ENCODE measurements around the gene AIMP1. TPM values are rescaled to one million over a fixed set of nuclear protein-coding genes. Genes with fewer than 3 reads are reported as not detected.
"Not testable (repeated sequence)": the region's sequence is repeated elsewhere in the genome, so short reads cannot be mapped to it uniquely, and the experiment has no call there.

Gene AIMP1
- total RNA-seq, 1 donor from 2014 or later = 53.9 TPM

DNA sequence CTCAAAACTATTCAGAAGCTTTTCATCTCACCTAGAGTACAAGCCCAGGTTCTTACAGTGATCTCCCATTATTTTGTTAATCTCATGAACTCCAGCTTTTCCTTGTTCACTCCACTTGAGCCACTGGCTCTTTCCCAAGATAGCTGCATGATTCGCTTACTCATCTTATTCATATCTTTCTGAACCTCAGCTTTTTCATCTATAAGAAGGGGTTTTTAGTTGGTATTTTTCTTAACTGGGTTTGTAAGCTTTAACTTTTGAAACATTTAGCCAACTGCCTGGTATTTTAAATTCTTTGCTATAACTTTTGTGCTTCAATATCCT is 28.3 kb downstream of the AIMP1 start:
- intact Hi-C loops (cut with micrococcal nuclease) = no loop called here

- intact Hi-C loops (cut with micrococcal nuclease) = no loop called here
Measured at GRCh38 chr4:106347167-106347566, 30.8 kb downstream of the AIMP1 start.

- intact Hi-C loops (cut with micrococcal nuclease) = no loop called here
Measured at GRCh38 chr4:106351016-106351415, 34.7 kb downstream of the AIMP1 start.

DNA sequence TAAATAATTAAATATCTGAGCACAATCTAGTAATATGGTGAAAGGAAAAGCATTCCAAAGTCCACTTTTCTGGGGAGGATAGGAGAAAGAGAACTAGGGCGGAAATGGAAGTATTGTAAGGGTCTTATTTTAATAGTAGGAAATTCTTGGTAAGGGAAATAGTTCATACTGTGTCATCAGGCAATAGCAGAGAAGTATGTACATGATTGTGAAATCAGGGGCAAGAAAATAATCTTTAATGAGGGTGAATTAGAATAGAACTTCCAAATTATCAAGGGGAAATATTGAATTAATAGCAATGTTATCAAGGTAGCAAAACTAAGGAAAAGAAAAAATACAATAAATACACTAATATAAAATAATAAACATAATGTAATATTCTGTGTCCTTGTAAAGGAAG is 37.4 kb downstream of the AIMP1 start:
- intact Hi-C loops (cut with micrococcal nuclease) = no loop called here

- intact Hi-C loops (cut with micrococcal nuclease) = no loop called here
Measured at GRCh38 chr4:106355193-106355592, 38.8 kb downstream of the AIMP1 start.

GRCh38 chr4:106358899-106359298 is 42.5 kb downstream of the AIMP1 start:
- intact Hi-C loops (cut with micrococcal nuclease) = no loop called here

GRCh38 chr4:106362086-106362825 is 45.9 kb downstream of the AIMP1 start:
- intact Hi-C loops (cut with micrococcal nuclease) = no loop called here

- intact Hi-C loops (cut with micrococcal nuclease) = no loop called here
Measured at GRCh38 chr4:106364282-106364681, 47.9 kb downstream of the AIMP1 start.

DNA sequence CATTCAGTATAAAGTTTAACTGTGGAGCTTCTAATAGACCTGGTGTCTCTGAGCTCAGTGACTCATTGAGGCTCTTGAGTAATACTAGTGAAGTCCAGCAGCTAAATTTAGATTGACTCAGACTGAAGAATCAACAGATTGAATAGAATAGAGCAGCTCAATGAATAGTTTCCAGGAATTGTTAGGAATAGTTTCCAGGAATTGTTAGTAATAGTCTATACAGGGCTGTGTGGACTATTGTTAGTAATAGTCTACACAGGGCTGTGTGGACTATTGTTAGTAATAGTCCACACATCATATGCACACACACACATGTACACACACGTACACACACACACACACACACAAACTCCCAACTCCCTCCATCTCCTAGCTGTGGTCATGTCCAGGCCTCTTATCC is 49.3 kb downstream of the AIMP1 start:
- intact Hi-C loops (cut with micrococcal nuclease) = no loop called here

GRCh38 chr4:106366026-106366425 is 49.7 kb downstream of the AIMP1 start:
- intact Hi-C loops (cut with micrococcal nuclease) = no loop called here

DNA sequence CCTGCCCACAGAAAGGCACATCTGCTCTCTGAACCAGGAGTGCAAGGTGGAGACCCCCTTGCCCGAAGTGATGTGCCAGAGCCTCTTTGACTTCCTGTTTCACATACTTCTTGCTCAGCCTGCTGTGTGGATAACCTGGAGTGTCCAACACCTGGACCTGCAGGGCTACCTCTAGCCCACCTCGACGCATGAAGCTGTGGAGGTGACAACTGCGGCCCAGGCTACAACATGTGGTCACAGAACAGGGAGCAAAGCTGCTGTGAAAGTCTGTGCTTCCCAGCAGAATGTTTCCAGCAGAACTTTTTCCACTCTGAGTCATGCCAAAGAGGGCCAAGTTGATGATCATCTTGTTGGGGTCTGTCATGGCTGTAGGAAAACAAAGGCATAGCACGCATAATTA is 50.7 kb downstream of the AIMP1 start:
- intact Hi-C loops (cut with micrococcal nuclease) = no loop called here

DNA sequence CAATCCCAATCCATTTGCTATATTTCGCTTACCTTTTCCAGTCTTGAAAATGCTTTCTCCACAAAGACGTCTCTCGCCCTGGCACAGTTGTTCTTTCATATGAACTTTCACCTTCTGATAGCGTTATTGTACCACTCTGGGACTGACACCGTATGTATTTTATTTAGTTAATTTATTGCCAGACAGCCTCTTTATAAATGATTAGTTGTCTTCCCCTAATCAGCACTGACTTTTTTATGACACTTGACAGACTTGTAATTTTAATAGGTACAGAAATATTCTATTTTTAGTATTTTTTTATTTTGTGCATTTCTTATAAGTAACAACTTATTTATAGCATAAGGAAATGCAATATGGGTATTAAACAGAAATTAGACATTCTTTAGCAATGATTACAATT is 52.3 kb downstream of the AIMP1 start, which contains the start of gene GIMD1:
Gene GIMD1 (minus strand): TSS at position 101 of the 400 bp plus-strand sequence. CDS start 1,343 bp downstream, outside the sequence.
- intact Hi-C loops (cut with micrococcal nuclease) = loop anchor here (1.0 to 2.0 kb wide), 4 partner anchors 134 to 814 kb away; no protein-coding TSS in a partner anchor

DNA sequence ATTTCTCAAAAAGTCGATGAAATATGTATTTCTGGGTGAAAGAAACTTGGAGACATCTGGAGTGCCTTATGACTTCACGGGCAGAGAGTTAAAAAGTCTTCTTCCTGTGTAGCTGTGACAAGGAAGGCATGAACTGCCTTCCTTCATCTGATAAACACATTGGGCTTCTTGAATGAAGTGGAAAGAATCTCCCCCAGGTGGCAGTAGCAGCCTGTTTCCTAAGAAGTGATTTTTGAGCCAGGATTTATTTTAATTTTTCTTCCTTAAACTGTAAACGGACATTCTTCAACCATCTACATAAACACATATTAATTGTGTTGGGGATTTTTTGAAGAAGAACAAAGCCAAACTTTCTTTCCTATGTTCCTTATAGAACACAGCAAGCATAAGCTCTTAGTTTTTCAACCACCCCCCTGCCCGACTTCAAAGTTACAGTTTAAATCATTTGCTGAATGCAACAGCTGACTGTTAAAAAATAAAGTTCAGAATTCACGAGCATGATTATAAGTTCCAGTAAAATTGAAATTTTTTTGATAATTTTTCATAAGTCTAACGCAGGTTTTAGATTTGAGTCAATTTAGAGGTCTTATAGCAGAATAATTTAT is 53.2 kb downstream of the AIMP1 start:
- intact Hi-C loops (cut with micrococcal nuclease) = loop anchor here (1.0 to 2.0 kb wide), 4 partner anchors 133 to 813 kb away; no protein-coding TSS in a partner anchor

DNA sequence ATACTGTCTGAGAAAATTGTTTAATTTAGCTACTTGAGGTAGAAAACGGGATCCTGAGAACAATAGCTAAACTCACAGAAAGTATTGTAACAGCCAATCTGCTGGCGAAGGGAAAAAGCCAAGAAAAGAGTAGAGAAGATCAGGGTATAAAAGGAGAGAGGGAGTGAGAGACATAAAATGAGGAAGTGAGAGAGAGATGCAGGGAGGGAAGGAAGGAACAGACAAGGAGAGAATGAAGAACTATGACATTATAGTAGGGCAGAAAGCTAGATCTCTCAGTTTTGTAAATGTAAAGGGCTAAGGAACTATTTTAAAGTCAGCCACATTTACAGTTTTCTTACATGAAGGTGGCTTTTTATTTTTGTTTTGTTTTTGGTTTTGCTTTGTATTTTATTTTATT is 53.9 kb downstream of the AIMP1 start:
- intact Hi-C loops (cut with micrococcal nuclease) = no loop called here

- intact Hi-C loops (cut with micrococcal nuclease) = no loop called here
Measured at GRCh38 chr4:106371161-106371560, 54.8 kb downstream of the AIMP1 start.

- intact Hi-C loops (cut with micrococcal nuclease) = no loop called here
Measured at GRCh38 chr4:106373026-106373425, 56.7 kb downstream of the AIMP1 start.

DNA sequence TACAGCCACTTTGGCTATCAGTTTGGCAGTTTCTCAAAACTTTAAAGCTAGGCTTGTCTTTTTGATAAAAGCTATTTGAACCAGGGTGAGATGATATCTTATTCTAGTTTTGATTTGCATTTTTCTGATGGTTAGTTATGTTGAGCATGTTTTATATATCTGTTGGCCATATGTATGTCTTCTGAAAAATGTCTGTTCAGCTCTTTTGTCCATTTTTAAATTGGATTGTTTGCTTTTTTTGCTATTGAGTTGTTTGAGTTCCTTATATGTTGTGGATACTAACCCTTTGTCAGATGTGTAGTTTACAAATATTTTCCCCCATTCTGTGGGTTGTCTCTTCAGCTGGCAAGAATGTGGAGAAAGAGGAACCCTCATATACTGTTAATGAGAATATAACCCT is 63.8 kb downstream of the AIMP1 start:
- intact Hi-C loops (cut with micrococcal nuclease) = no loop called here

DNA sequence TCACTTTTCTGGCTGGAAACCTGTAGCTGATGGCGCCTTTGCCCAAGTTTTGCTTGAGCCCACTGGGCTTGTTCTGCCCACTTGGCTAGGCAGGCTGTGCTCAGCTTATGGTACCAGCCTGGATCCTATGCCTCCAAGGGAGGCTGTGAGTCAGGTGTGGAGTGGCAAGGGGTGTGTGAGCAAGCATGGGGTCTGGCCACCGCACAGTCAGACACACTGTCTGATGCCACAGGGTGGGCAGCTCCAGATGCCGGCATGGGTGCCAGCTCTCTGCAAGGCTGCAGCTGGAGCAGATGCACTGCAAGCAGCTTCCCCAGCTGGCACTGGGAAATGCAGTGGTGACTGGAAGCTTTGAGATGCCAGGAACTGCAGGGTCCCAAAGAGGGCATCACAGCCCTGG is 68.5 kb downstream of the AIMP1 start:
- intact Hi-C loops (cut with micrococcal nuclease) = no loop called here

DNA sequence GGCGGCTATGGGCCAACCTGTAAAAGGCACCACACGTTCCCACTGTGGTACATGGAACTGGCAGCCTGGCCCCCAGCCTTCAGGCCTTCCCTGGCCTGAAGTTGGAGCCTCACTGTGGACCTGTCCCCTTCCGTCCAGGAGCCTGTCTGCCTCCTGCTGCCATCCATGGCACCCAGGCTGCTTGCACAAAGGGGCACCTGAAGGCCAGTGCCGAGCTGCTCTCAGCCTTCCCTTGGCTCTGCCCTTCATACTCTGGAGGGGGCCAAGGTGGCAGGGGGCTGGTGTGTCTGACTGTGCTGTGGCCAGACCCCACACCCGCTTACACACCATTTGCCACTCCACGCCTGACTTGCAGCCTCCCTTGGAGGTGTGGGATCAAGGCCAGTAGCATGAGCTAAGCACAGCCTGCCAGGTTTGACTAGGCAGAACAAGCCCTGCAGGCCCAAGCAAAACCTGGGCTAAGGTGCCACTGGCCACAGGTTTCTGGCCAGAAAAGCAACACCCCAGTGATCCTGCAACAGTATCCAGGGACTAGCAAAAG is 69.6 kb downstream of the AIMP1 start:
- intact Hi-C loops (cut with micrococcal nuclease) = no loop called here

DNA sequence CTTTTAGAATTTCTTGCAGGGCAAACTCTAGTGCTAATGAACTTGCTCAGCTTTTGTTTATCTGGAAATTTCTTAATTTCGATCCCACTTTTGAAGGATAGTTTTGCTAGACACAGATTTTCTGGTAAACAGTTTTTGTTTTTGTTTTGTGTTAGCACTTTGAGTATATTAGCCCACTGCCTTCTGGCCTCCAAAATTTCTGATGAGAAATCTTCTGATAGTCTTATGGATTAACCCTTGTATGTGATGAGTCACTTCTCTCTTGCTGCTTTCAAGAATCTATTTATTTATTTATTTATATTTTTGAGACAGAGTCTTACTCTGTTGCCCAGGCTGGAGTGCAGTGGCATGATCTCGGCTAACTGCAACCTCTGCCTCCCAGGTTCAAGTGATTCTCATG is 79.2 kb downstream of the AIMP1 start:
- intact Hi-C loops (cut with micrococcal nuclease) = no loop called here

GRCh38 chr4:106398898-106399297 is 82.5 kb downstream of the AIMP1 start:
- intact Hi-C loops (cut with micrococcal nuclease) = not testable (repeated sequence)
